Gastrocnemius medialis (tissue), 4 donors: ENCODE measurements around the gene B3GNT9.

Experiments used
- CTCF ChIP-seq, 5 experiments: fragments of 450-650 bp in 3 of 5; fragments of 200-600 bp in 2 of 5; sonication (generic) in 2 of 5; IDR thresholded peaks in 4 of 5; conservative IDR thresholded peaks in 1 of 5; 1 replicate in 4 of 5; 2 replicates in 1 of 5; pipeline ENCODE4 v1.5.1; 2016 to 2019; ENCODE audit warnings: antibody characterized with exemption in 5 of 5, mild to moderate bottlenecking in 3 of 5, moderate library complexity in 3 of 5
- POLR2A ChIP-seq, 2 donors: fragments of 450-650 bp; IDR thresholded peaks; one replicate each; pipeline ENCODE4 v1.6.1; 2017; ENCODE audit warnings: antibody characterized with exemption in 2 of 2, mild to moderate bottlenecking in 2 of 2, moderate library complexity in 2 of 2

DNA sequence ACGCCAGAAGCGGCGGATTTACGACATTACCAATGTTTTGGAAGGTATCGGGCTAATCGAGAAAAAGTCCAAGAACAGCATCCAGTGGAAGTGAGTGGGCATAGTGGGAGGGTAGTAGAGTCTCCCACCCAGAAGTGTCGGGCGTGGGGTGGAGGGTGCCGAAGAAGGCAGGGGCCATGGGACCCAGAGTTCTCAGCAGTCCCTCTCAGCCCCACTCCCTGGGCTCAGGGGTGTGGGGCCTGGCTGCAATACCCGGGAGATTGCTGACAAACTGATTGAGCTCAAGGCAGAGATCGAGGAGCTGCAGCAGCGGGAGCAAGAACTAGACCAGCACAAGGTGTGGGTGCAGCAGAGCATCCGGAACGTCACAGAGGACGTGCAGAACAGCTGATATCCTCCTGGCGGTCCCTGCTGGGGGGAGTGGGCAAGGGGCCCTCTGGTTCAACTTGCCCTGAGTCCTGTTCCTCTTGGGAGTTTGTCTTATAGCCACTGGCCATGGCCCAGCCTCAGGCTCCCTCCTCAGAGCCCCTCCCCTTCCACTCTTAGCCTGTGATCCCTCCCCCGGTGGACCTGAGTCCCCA lies 42.1 kb upstream of the B3GNT9 start:
- no peak for TF ChIP-seq CTCF (IDR thresholded peaks at IDR 0.05 in 4 of 5, conservative IDR thresholded peaks at IDR 0.05 in 1 of 5)
- TF ChIP-seq POLR2A (IDR thresholded peaks at IDR 0.05), result no peak
